Astrocyte (in vitro differentiated cells and primary cell): Measurements from ENCODE around the gene FPGS. TPM values are rescaled to one million over a fixed set of nuclear protein-coding genes. Genes with fewer than 3 reads are reported as not detected.

Experiments
- DNase-seq: peaks from one replicate; pipeline ENCODE4 v3.0.0-alpha.2; 2010; ENCODE audit warnings: low read depth
- FAIRE-seq: peaks from 2 replicates; lab custom pipeline; 2011; peaks lifted over from hg19 to GRCh38; lab: Jason Lieb, UNC
- H2AFZ ChIP-seq: 2 replicates; pipeline ENCODE4 v1.6.0; 2012; ENCODE audit warnings: low read depth, low read length, inconsistent platforms
- H3K27ac ChIP-seq: 2 replicates; pipeline ENCODE4 v1.5.1; 2011; ENCODE audit warnings: low read depth, low read length, inconsistent platforms
- H3K27me3 ChIP-seq: 2 replicates; pipeline ENCODE4 v1.6.0; 2011; ENCODE audit warnings: low read length, inconsistent platforms; ENCODE audit not compliant: insufficient read depth
- H3K36me3 ChIP-seq: 2 replicates; pipeline ENCODE4 v1.5.1; 2011; ENCODE audit warnings: low read length, inconsistent platforms; ENCODE audit not compliant: insufficient read depth
- H3K4me1 ChIP-seq: 2 replicates; pipeline ENCODE4 v1.5.1; 2011; ENCODE audit warnings: low read length, inconsistent platforms; ENCODE audit not compliant: insufficient read depth
- H3K4me2 ChIP-seq: 2 replicates; pipeline ENCODE4 v1.6.0; 2012; ENCODE audit warnings: low read length, inconsistent platforms
- H3K4me3 ChIP-seq: 2 replicates; pipeline ENCODE4 v1.5.1; 2011; ENCODE audit warnings: low read depth, mild to moderate bottlenecking, low read length, inconsistent platforms; ENCODE audit not compliant: insufficient read depth
- H3K79me2 ChIP-seq: 2 replicates; pipeline ENCODE4 v1.6.0; 2012; ENCODE audit warnings: mild to moderate bottlenecking, low read length, inconsistent platforms; ENCODE audit not compliant: insufficient read depth
- H3K9ac ChIP-seq: 2 replicates; pipeline ENCODE4 v1.6.0; 2012; ENCODE audit warnings: mild to moderate bottlenecking, low read length, inconsistent platforms
- H3K9me3 ChIP-seq: 2 replicates; pipeline ENCODE4 v1.5.1; 2012; ENCODE audit warnings: low read depth, mild to moderate bottlenecking, low read length, inconsistent platforms; ENCODE audit not compliant: insufficient read depth
- H4K20me1 ChIP-seq: 2 replicates; pipeline ENCODE4 v1.6.0; 2012; ENCODE audit warnings: low read length, inconsistent platforms; ENCODE audit not compliant: insufficient read depth
- H3K27ac Mint-ChIP-seq: one replicate; pipeline ENCODE4 v1.8.0; 2021; ENCODE audit warnings: mild to moderate bottlenecking, mixed read lengths; ENCODE audit not compliant: unreplicated experiment
- H3K27me3 Mint-ChIP-seq: one replicate; pipeline ENCODE4 v1.8.0; 2021; ENCODE audit warnings: low read depth, mixed read lengths; ENCODE audit not compliant: unreplicated experiment
- H3K36me3 Mint-ChIP-seq: one replicate; pipeline ENCODE4 v1.8.0; 2021; ENCODE audit warnings: low read depth, mixed read lengths; ENCODE audit not compliant: unreplicated experiment
- H3K4me1 Mint-ChIP-seq: one replicate; pipeline ENCODE4 v1.8.0; 2021; ENCODE audit warnings: low read depth, mixed read lengths; ENCODE audit not compliant: unreplicated experiment
- H3K4me3 Mint-ChIP-seq: one replicate; pipeline ENCODE4 v1.8.0; 2021; ENCODE audit warnings: mild to moderate bottlenecking, moderate library complexity, mixed read lengths; ENCODE audit not compliant: unreplicated experiment
- H3K9me3 Mint-ChIP-seq: one replicate; pipeline ENCODE4 v1.8.0; 2021; ENCODE audit warnings: mild to moderate bottlenecking, mixed read lengths; ENCODE audit not compliant: unreplicated experiment
- CTCF ChIP-seq: IDR thresholded peaks from 2 replicates; pipeline ENCODE4 v1.5.1; 2011; ENCODE audit warnings: low read depth, mild to moderate bottlenecking, inconsistent platforms, low read length, moderate library complexity; ENCODE audit not compliant: insufficient read depth
- EZH2 ChIP-seq: IDR thresholded peaks from 2 replicates; pipeline ENCODE4 v1.6.1; 2012; ENCODE audit warnings: mild to moderate bottlenecking, low read length, inconsistent platforms; ENCODE audit not compliant: insufficient read depth
- total RNA-seq: library from RNA; stranded (reverse); gene quantifications from 2 replicates; pipeline ENCODE4 v1.2.1, GENCODE V29; 2021

The FPGS gene
- total RNA-seq, 1 donor from 2014 or later = 49.4 TPM

- no peaks in the 10 kb centered on the region for H3K9me3 ChIP-seq
- H3K4me2 ChIP-seq = peak overlapping the region; percentile 26
- no peak overlapping the region for H3K4me3 ChIP-seq
- no peak overlapping the region for H3K27ac ChIP-seq
- H4K20me1 ChIP-seq = peaks cover 34% of the 10 kb centered on the region
- H3K9ac ChIP-seq = no peak overlapping the region
- H3K4me1 ChIP-seq = no peaks in the 10 kb centered on the region
- H3K27me3 Mint-ChIP-seq = no peaks in the 10 kb centered on the region
- no peak overlapping the region for H3K4me3 Mint-ChIP-seq
- TF ChIP-seq CTCF = no peak
- no peak for TF ChIP-seq EZH2
- no peaks in the 10 kb centered on the region for H3K27me3 ChIP-seq
- H3K36me3 Mint-ChIP-seq = peaks cover 18% of the 10 kb centered on the region
- H3K36me3 ChIP-seq = peaks cover 11% of the 10 kb centered on the region
- peaks cover 2% of the 10 kb centered on the region for H3K4me1 Mint-ChIP-seq
- FAIRE-seq = no peak
- no peak overlapping the region for H3K27ac Mint-ChIP-seq
- DNase-seq = no peak
- no peak overlapping the region for H2AFZ ChIP-seq
- peaks cover 23% of the 10 kb centered on the region for H3K79me2 ChIP-seq
- no peaks in the 10 kb centered on the region for H3K9me3 Mint-ChIP-seq
These were observed 7.1 kb downstream of the FPGS start for GRCh38 chr9:127809540-127810377.

GRCh38 chr9:127810378-127811187 lies 7.9 kb downstream of the FPGS start:
- no peak for DNase-seq
- H3K9me3 Mint-ChIP-seq = no peaks in the 10 kb centered on the region
- no peaks in the 10 kb centered on the region for H3K4me1 ChIP-seq
- H3K27me3 ChIP-seq = no peaks in the 10 kb centered on the region
- peaks cover 21% of the 10 kb centered on the region for H3K36me3 Mint-ChIP-seq
- peaks cover 11% of the 10 kb centered on the region for H3K36me3 ChIP-seq
- no peak overlapping the region for H3K27ac Mint-ChIP-seq
- FAIRE-seq = no peak
- H3K4me1 Mint-ChIP-seq = peaks cover 2% of the 10 kb centered on the region
- no peaks in the 10 kb centered on the region for H3K9me3 ChIP-seq
- H3K9ac ChIP-seq = no peak overlapping the region
- no peak overlapping the region for H2AFZ ChIP-seq
- H3K4me3 Mint-ChIP-seq = no peak overlapping the region
- no peak overlapping the region for H3K27ac ChIP-seq
- peaks cover 34% of the 10 kb centered on the region for H4K20me1 ChIP-seq
- peaks cover 15% of the 10 kb centered on the region for H3K79me2 ChIP-seq
- no peak overlapping the region for H3K4me3 ChIP-seq
- H3K4me2 ChIP-seq = no peak overlapping the region
- H3K27me3 Mint-ChIP-seq = no peaks in the 10 kb centered on the region
- TF ChIP-seq CTCF (no peak), EZH2 (no peak)
